Occipital lobe (tissue), 2 donors: ENCODE data around the gene PREX1. TPM values are rescaled to one million over a fixed set of nuclear protein-coding genes. Genes with fewer than 3 reads are reported as not detected.

ENCODE experiments used
- DNase-seq: peaks from one replicate; lab custom pipeline; 2025; lab: John Stamatoyannopoulos, UW
- total RNA-seq: library from RNA; depleted of rRNA; stranded (reverse); fragments of >200 nt; gene quantifications from one replicate; pipeline ENCODE4 v1.2.3, GENCODE V29; 2014

The PREX1 gene
- total RNA-seq, 1 donor from 2014 or later, result 21.1 TPM

- DNase-seq, result no peak
These were observed 233.3 kb downstream of the PREX1 start for GRCh38 chr20:48594533-48594932.

- DNase-seq, result no peak
These were observed 235.5 kb downstream of the PREX1 start for GRCh38 chr20:48592107-48592940.

- no peak for DNase-seq
These were observed 241.1 kb downstream of the PREX1 start for GRCh38 chr20:48586730-48587129.

GRCh38 chr20:48585061-48585870 is 242.5 kb downstream of the PREX1 start:
- no peak for DNase-seq

- DNase-seq, result no peak
These were observed 243.3 kb downstream of the PREX1 start for GRCh38 chr20:48584391-48585060.

GRCh38 chr20:48583801-48584200 is 244.0 kb downstream of the PREX1 start:
- DNase-seq, result no peak

GRCh38 chr20:48583171-48583570 is 244.6 kb downstream of the PREX1 start:
- DNase-seq, result no peak

GRCh38 chr20:48582673-48582985 is 245.2 kb downstream of the PREX1 start:
- DNase-seq, result no peak

- no peak for DNase-seq
These were observed 246.6 kb downstream of the PREX1 start for GRCh38 chr20:48581167-48581566.

GRCh38 chr20:48578397-48579098 is 249.3 kb downstream of the PREX1 start:
- DNase-seq, result no peak

GRCh38 chr20:48577557-48577956 is 250.2 kb downstream of the PREX1 start:
- DNase-seq, result no peak

- DNase-seq, result no peak
These were observed 253.4 kb downstream of the PREX1 start for GRCh38 chr20:48574383-48574782.

Other genes with a start within 250 kb of the PREX1 start
- 27.5 TPM for gene ARFGEF2, start 93.7 kb upstream of the PREX1 start, total RNA-seq
- 173 TPM for gene CSE1L, start 218.3 kb upstream of the PREX1 start, total RNA-seq